HEK293T (cell line): Measurements from ENCODE around the gene ERFL.

Experiments used
- BHLHE40 ChIP-seq: fragments of 450-650 bp; IDR thresholded peaks from 2 replicates; pipeline ENCODE4 v1.6.1; 2016; ENCODE audit warnings: mild to moderate bottlenecking, moderate library complexity, borderline replicate concordance
- FOXM1 ChIP-seq: fragments of 450-650 bp; IDR thresholded peaks from 2 replicates; pipeline ENCODE4 v1.6.1; 2017; ENCODE audit warnings: mild to moderate bottlenecking, borderline replicate concordance
- NFRKB ChIP-seq: fragments of 450-650 bp; IDR thresholded peaks from 2 replicates; pipeline ENCODE4 v1.6.1; 2016; ENCODE audit warnings: mild to moderate bottlenecking, moderate library complexity
- SP1 ChIP-seq: fragments of 450-650 bp; IDR thresholded peaks from 2 replicates; pipeline ENCODE4 v1.6.1; 2017
- SUZ12 ChIP-seq: fragments of 450-650 bp; IDR thresholded peaks from 2 replicates; pipeline ENCODE4 v1.6.1; 2016; ENCODE audit warnings: mild to moderate bottlenecking
- TARDBP ChIP-seq: fragments of 450-650 bp; IDR thresholded peaks from 2 replicates; pipeline ENCODE4 v1.6.1; 2016
- TF ChIP-seq, protein P1 (sequence below): fragments of 450-650 bp; IDR thresholded peaks from 2 replicates; pipeline ENCODE4 v1.6.1; 2016

DNA sequence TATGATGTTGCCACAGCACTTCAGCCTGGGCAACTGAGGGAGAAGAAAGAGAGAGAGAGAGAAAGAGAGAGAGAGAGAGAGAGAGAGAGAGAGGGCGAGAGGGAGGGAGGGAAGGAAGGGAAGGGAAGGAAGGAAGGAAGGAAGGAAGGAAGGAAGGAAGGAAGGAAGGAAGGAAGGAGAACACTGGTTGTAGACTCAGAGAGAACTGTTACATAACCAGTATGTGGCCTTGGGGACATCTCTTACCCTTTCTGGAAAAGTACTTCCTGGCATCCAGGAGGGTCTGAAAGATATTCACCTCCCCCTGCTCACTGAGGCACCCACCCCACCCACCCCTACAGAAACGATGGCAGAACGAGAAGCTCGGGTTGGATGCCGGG is 47.9 kb downstream of the ERFL start:
- TF ChIP-seq NFRKB (no peak), SP1 (no peak), BHLHE40 (no peak), FOXM1 (no peak), SUZ12 (no peak), TARDBP (no peak)
- TF ChIP-seq, protein P1, sequence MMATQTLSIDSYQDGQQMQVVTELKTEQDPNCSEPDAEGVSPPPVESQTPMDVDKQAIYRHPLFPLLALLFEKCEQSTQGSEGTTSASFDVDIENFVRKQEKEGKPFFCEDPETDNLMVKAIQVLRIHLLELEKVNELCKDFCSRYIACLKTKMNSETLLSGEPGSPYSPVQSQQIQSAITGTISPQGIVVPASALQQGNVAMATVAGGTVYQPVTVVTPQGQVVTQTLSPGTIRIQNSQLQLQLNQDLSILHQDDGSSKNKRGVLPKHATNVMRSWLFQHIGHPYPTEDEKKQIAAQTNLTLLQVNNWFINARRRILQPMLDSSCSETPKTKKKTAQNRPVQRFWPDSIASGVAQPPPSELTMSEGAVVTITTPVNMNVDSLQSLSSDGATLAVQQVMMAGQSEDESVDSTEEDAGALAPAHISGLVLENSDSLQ, result no peak
